Muscle layer of duodenum (tissue), 2 donors: ENCODE data around the gene MLYCD.
"Not testable (repeated sequence)": the region's sequence is repeated elsewhere in the genome, so short reads cannot be mapped to it uniquely, and the experiment has no call there.

Experiments used
- H3K27ac ChIP-seq: one replicate; pipeline ENCODE4 v1.7.0; 2013; ENCODE audit warnings: mild to moderate bottlenecking, low read length
- H3K27me3 ChIP-seq: one replicate; pipeline ENCODE4 v1.7.0; 2013; ENCODE audit warnings: low read depth, mild to moderate bottlenecking, control low read depth, low read length
- H3K36me3 ChIP-seq, 2 donors: one replicate each; pipeline ENCODE4 v1.7.0; 2013; ENCODE audit warnings: low read length in 2 of 2, control low read depth in 1 of 2, mild to moderate bottlenecking in 1 of 2; ENCODE audit not compliant: insufficient read depth in 2 of 2, control insufficient read depth in 1 of 2
- H3K4me1 ChIP-seq, 2 donors: one replicate each; pipeline ENCODE4 v1.7.0; 2013; ENCODE audit warnings: low read length in 2 of 2, mild to moderate bottlenecking in 2 of 2, control low read depth in 1 of 2, moderate library complexity in 1 of 2; ENCODE audit not compliant: insufficient read depth in 2 of 2, control insufficient read depth in 1 of 2
- H3K4me3 ChIP-seq, 2 donors: one replicate each; pipeline ENCODE4 v1.7.0; 2013; ENCODE audit warnings: low read length in 2 of 2, low read depth in 1 of 2, mild to moderate bottlenecking in 1 of 2
- H3K9me3 ChIP-seq, 2 donors: one replicate each; pipeline ENCODE4 v1.7.0; 2013; ENCODE audit warnings: low read length in 2 of 2, control low read depth in 1 of 2, mild to moderate bottlenecking in 1 of 2; ENCODE audit not compliant: control insufficient read depth in 1 of 2
- donor health status: healthy.

The MLYCD gene

GRCh38 chr16:83935005-83935857 is 36.3 kb downstream of the MLYCD start:
- H3K4me3 ChIP-seq = no peak overlapping the region
- H3K9me3 ChIP-seq = no peaks in the 10 kb centered on the region
- H3K27ac ChIP-seq = no peak overlapping the region
- H3K4me1 ChIP-seq = no peaks in the 10 kb centered on the region
- no peaks in the 10 kb centered on the region for H3K27me3 ChIP-seq
- H3K36me3 ChIP-seq = no peaks in the 10 kb centered on the region

GRCh38 chr16:83935858-83936255 is 36.9 kb downstream of the MLYCD start:
- H3K27ac ChIP-seq = no peak overlapping the region
- H3K27me3 ChIP-seq = no peaks in the 10 kb centered on the region
- no peaks in the 10 kb centered on the region for H3K36me3 ChIP-seq
- no peak overlapping the region for H3K4me3 ChIP-seq
- H3K9me3 ChIP-seq = no peaks in the 10 kb centered on the region
- no peaks in the 10 kb centered on the region for H3K4me1 ChIP-seq

- H3K36me3 ChIP-seq = no peaks in the 10 kb centered on the region
- H3K4me1 ChIP-seq = no peaks in the 10 kb centered on the region
- H3K4me3 ChIP-seq = no peak overlapping the region
- H3K27me3 ChIP-seq = no peaks in the 10 kb centered on the region
- no peak overlapping the region for H3K27ac ChIP-seq
- H3K9me3 ChIP-seq = no peaks in the 10 kb centered on the region
Observed at GRCh38 chr16:83936581-83937165, 37.8 kb downstream of the MLYCD start.

DNA sequence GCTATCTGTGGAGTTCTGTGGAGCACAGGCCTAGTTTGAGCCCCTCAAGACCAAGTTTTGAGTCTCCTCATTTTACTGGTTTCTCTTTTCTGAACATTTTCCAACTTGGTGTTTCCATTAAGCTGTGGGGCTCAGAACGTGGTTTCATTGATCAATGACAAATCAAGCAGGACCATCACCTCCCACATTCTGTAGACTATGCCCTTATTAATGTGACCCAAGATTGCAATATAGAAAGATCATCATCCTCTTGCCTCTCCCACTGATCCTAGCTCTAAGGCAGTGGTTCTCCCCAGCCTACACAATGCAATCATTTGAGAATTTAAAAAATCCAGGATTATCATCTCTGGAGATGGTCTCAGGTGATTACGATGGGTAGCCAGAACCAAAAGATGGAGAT is 38.4 kb downstream of the MLYCD start:
- Histone ChIP-seq H3K36me3 (no peaks in the 10 kb centered on the region), H3K27ac (no peak overlapping the region), H3K4me3 (no peak overlapping the region), H3K4me1 (no peaks in the 10 kb centered on the region), H3K9me3 (no peaks in the 10 kb centered on the region), H3K27me3 (no peaks in the 10 kb centered on the region)

DNA sequence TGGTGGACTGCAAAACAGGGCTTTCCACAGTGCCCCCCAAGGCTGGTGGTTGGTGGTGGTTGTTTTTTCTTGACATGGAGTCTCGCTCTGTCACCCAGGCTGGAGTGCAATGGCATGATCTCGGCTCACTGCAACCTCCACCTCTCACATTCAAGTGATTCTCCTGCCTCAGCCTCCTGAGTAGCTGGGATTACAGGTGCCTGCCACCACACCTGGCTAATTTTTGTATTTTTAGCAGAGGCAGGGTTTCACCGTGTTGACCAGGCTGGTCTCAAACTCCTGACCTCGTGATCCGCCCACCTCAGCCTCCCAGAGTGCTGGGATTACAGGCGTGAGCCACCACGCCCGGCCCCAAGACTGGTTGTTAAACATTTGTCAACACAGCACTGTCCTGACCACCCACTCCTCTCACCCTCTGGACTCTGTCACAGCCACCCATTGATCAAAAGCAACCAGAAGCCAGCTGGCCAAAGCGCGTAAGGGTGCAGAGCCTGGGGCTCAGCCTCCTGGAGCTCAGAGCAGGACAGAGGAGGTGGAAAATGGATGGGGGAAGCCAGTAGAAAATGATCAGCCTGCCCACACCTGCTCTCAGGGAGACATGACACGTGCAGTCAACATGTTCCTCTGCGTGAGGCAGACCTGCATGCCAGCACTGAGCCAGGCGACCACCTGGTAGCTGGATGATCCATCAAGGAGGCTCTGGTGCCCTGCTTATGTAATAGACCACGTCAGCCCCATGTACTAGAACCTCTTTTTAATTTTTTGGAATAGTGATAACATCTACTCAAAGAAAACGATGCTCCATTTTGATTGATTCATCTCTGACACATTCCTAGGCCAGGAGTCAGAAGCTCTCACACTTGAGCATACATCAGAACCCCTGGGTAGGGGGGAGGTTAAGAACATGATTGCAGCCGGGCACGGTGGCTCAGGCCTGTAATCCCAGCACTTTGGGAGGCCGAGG is 39.3 kb downstream of the MLYCD start:
- Histone ChIP-seq H3K4me1 (no peaks in the 10 kb centered on the region), H3K4me3 (no peak overlapping the region), H3K9me3 (no peaks in the 10 kb centered on the region), H3K27me3 (no peaks in the 10 kb centered on the region), H3K27ac (no peak overlapping the region), H3K36me3 (no peaks in the 10 kb centered on the region)

GRCh38 chr16:83939266-83939855 is 40.4 kb downstream of the MLYCD start:
- H3K4me3 ChIP-seq = no peak overlapping the region
- no peaks in the 10 kb centered on the region for H3K36me3 ChIP-seq
- H3K9me3 ChIP-seq = no peaks in the 10 kb centered on the region
- no peak overlapping the region for H3K27ac ChIP-seq
- H3K4me1 ChIP-seq = no peaks in the 10 kb centered on the region
- no peaks in the 10 kb centered on the region for H3K27me3 ChIP-seq

DNA sequence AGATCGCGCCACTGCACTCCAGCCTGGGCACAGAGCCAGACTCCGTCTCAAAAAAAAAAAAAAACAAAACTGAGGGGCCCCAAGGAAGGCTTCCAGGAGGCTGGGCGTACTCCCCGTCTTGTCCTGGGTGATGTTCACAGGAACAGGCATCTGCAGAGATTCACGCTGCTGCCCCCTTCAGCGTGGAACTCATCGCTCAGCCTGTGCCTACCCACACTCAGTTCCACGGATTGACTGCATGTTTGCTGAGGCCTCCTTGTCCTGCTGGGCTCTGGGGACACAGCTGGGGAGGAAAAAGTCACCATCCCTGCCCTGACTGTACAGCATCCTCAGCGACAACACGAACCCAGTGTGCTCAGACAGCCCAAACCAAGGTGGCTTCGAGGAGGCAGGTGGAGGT is 41.2 kb downstream of the MLYCD start:
- no peaks in the 10 kb centered on the region for H3K27me3 ChIP-seq
- H3K27ac ChIP-seq = no peak overlapping the region
- no peaks in the 10 kb centered on the region for H3K4me1 ChIP-seq
- H3K9me3 ChIP-seq = no peaks in the 10 kb centered on the region
- no peaks in the 10 kb centered on the region for H3K36me3 ChIP-seq
- H3K4me3 ChIP-seq = no peak overlapping the region

DNA sequence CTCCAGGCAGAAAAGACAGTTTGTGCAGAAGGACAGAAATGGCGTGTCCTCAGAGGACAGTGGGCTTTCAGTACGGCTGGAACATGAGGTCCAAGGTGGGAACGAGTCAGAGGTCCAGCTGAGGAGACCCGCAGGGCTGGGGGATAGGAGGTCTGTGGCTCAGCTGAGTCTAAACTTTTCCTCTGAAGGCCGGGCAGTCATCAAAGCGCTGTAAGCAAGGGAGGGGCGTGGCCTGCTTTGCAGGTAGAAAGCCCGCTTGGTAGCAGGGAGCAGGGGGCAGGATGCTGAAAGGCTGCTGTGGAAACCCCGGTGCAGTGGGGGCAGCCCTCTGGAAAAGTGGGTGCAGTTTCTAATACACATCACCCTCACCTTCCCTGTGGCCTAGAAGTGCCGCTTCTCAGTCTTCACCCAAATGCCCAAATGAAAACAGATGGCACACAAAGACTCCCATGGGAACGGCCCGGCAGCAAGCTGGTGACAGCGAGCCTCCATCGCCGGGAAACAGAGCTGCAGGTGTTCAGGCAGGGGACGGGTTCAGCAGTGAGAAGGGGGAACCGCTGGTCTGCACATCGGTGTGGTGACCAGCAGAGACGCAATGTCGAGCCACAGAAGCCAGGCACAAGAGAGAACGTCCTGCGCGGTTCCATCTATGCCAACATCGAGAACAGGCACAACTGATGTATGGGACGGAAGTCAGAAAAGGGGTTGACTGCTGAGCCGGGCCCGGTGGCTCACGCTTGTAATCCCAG is 41.9 kb downstream of the MLYCD start:
- no peak overlapping the region for H3K4me3 ChIP-seq
- H3K4me1 ChIP-seq = no peaks in the 10 kb centered on the region
- H3K27ac ChIP-seq = no peak overlapping the region
- no peaks in the 10 kb centered on the region for H3K9me3 ChIP-seq
- H3K27me3 ChIP-seq = no peaks in the 10 kb centered on the region
- no peaks in the 10 kb centered on the region for H3K36me3 ChIP-seq

DNA sequence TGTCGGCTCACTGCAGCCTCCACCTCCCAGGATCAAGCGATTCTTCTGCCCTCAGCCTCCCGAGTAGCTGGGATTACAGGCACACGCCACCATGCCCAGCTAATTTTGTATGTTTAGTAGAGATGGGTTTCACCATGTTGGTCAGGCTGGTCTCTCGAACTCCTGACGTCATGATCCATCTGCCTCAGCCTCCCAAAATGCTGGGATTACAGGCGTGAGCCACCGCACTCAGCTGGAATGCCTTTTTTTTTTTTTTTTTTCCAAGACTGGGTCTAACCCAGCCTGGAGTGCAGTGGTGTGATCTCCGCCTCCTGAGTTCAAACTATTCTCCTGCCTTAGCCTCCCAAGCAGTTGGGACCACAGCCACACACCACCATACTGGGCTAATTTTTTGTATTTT is 42.6 kb downstream of the MLYCD start:
- H3K27ac ChIP-seq, H3K4me1 ChIP-seq, H3K9me3 ChIP-seq, H3K36me3 ChIP-seq, H3K4me3 ChIP-seq, H3K27me3 ChIP-seq: not testable (repeated sequence)

- Histone ChIP-seq H3K36me3 (no peaks in the 10 kb centered on the region), H3K27ac (no peak overlapping the region), H3K27me3 (no peaks in the 10 kb centered on the region)
Observed at GRCh38 chr16:83942074-83942473, 43.2 kb downstream of the MLYCD start.

More at GRCh38 chr16:83942074-83942473, 43.2 kb downstream of the MLYCD start:
- no peak overlapping the region for H3K4me3 ChIP-seq
- H3K9me3 ChIP-seq = no peaks in the 10 kb centered on the region
- no peaks in the 10 kb centered on the region for H3K4me1 ChIP-seq
